Right hindlimb (tissue), 1 donor: ENCODE data around the gene EXOSC10.
"Not testable (repeated sequence)": the region's sequence is repeated elsewhere in the genome, so short reads cannot be mapped to it uniquely, and the experiment has no call there.

Experiments used
- DNase-seq: peaks from one replicate; pipeline ENCODE4 v3.0.0-alpha.2; 2018

Gene EXOSC10

DNA sequence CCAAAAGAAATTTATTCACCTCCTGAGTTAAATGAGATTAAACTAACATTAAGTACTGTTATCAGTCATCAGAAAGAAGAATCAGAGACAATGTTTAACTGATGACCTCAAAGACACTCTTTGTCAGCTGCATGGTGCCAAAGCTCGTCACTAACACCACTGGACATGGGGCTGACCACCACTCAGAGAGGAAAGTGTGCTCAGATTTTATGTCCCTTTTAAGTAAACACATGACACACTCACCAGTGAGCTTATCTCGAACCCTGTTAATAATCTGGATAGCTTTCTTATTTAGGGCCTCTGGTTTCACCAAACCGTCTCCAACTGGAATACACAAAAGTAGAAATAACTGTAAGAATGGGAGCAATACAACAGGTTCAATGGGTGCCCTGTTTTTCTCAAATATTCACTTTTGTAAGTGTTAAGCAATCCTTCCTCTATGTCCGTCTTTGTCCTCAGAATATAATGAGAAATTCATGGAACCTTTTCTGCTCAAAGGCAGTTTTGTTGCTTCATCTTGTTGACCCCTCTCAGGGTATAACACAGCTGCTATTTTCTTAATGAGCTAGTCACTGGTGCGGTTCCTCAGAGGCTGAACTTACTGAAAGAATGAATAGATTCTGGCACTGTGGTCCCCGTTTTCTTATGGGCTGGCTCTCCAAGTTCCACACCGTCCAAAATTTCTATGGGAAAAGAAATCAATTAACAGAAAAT is 9.5 kb upstream of the EXOSC10 start:
- DNase-seq = no peak

DNA sequence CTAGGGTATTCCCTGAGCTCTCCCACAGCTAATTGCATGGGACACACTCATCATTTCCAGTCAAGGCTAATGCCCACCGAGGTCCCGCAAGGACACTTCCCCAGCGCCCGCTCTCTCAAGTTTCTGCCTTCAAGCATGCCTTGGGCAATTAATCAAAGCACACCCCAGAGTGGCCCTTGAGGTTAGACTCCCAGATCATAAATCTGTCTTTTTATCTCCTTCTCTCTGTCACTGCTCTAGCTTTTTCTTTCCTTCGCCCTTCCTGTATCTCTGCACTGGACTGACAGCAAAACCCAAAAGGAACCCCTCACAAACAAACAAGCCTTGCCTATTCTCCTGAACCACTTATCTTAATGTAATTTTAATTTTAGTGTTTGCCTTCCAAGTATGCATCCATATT is 7.9 kb upstream of the EXOSC10 start:
- DNase-seq = no peak

DNA sequence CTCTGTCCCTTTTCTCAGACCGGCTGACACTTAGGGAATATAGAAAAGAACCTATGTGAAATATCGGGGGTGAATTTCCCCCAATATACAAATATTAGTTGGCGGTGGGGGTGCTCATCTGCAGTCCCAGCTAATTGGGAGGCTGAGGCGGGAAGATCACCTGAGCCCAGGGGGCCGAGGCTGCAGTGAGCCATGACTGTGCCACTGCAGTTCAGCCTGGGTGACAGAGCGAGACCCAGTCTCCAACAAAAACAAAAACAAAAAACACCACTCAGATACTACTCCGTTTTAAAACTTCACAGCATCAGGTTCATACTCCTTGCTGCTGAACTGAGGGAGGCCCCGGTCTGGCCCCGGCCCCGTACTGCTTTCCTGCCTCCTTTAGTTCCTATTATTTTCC is 5.9 kb upstream of the EXOSC10 start:
- DNase-seq = no peak

DNA sequence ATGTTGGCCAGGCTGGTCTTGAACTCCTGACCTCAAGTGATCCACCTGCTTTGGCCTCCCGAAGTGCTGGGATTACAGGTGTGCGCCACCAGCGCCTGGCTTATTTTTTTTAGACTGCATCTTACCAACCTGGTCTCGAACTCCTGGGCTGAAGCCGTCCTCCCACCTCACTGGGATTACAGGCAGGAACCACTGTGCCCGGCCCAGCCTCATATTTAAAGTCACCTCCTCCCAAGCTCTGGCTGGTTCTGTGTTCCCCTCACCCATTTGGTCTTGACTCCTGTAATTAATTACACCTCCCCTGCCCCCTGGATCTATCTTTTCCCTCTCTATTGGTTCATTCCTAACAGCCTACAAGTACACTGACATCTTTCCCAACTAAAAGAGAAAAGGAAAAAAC is 1.7 kb upstream of the EXOSC10 start:
- DNase-seq = no peak

DNA sequence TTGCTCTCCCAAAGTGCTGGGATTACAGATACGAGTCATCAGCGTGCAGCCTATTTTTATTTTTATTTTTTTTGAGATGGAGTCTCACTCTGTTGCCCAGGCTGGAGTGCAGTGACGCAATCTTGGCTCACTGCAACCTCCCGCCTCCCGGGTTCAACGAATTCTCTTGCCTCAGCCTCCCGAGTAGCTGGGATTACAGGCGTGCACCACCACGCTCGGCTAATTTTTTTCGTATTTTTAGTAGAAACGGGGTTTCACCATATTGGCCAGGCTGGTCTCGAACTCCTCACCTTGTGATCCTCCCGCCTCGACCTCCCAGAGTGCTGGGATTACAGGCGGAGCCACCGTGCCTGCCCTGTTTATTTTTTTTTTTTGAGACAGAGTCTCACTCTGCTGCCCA is 1.1 kb upstream of the EXOSC10 start:
- not testable (repeated sequence) for DNase-seq

DNA sequence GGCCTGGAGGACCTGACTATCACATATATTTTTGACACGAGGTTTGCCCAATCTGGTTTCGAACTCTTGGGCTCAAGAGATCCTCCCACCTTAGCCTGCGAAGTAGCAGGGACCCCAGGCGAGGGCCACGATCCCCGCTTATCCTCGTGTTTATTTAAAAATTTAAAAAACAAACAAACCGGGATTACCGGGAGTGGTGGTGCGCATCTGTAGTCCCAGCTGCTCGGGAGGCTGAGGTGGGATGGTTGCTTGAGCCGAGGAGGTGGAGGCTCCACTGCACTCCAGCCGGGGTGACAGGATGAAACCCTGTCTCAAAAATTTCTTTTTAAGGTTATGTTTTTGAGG is 452 bp upstream of the EXOSC10 start:
- DNase-seq = no peak

DNA sequence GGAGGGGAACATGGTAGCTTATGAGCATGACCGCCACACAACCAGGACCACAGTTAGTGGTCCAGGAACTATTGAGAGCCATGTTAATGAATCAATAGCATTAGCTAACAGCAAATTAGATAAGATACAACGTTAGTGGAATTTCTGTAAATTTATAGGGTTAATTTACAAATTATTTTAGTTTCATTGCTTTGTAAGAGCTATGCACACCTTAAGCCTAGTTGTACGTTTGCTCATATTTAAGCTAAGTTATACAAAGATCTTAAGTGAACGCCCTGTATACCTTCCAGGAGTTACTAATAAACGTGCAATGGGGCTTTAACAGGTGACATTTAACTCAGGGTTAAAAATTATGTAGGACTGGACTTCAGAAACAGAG is 749 bp downstream of the EXOSC10 start:
- DNase-seq = no peak

DNA sequence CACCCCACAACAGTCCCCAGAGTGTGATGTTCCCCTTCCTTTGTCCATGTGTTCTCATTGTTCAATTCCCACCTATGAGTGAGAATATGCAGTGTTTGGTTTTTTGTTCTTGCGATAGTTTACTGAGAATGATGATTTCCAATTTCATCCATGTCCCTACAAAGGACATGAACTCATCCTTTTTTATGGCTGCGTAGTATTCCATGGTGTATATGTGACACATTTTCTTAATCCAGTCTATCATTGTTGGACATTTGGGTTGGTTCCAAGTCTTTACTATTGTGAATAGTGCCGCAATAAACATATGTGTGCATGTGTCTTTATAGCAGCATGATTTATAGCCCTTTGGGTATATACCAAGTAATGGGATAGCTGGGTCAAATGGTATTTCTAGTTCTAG is 15.9 kb downstream of the EXOSC10 start:
- not testable (repeated sequence) for DNase-seq

DNA sequence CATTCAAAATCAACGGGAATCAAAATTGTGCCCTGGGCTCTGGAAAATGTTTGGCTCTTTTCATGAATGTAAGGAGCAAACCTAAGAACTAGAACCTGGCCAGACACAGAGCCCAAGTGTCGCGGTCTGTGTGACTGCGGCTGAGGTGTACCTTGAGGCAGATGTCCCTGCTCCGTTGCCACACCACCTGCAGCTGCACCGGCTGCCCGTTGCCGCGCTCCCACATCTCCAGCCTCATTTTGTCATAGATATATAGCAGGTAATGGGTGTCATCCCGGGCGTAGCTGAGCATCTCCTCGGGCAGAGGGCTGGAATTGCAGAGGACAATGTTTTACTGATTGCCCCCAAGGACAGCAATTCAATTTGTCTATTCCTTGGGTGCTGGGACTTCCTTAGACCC is 18.7 kb downstream of the EXOSC10 start:
- DNase-seq = no peak

DNA sequence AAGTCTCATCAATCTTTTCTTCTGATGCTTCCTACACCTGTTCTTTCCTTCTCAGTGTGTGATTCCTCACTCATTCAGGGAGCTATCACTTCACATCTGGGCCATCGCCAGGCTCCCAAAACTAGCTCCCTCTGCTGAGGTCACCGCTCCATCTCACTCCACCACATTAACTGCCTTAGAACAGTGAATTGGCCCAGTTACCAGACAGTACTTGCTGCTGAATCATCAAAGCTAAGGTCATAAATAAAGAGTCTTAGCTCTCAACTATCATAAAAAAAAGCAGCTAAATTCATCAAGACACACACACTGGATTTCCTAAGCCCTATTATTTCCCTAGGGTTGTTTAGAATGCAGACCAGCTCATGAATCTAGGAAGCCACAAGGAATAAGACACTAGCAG is 21.0 kb downstream of the EXOSC10 start:
- no peak for DNase-seq

DNA sequence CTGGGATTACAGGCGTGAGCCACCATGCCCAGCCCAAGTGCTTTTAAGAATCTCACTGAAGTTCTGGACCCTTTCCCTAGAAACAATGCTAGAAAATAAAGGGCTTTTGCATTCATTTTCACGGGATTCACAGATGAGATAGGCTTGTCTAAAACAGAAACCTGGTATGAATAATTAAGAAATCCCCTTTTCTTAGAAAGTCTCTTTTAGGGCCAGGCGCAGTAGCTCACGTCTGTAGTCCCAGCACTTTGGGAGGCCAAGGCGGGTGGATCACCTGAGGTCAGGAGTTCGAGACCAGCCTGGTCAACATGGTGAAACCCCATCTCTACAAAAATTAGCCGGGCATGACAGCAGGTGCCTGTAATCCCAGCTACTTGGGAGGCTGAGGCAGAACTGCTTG is 26.3 kb downstream of the EXOSC10 start:
- not testable (repeated sequence) for DNase-seq

DNA sequence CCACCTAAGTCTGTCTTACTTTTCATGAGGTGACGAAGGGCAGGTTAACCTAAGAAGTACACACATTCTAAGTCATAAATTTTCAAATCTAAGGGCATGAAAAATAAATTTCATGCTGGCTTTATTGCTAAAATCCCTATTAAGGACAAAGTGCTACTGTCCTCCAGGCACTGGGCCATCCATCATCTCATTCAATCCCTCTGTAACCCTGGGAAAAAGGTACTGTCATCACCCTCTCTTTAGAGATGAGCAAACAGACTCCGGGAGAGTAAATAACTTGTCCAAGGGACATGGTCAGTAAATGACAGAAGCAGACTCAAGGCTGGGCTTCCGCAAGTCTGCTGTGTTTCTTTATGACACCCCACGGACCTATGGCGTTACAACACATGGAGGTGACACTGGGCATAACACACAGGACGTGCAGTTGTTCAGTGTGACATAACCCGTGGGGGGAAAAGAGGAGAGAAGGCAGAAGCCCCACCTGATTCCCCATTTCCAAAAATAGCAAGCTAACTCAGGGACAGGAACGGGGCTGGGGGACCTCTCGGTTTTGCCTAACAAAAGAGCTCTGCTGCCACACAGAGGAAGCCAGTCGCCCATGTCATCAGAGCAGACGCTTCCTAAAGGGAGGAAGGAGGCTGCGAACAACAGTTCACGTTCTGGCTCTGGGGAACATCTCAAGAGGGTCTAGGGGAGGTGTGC is 27.3 kb downstream of the EXOSC10 start:
- DNase-seq = no peak

DNA sequence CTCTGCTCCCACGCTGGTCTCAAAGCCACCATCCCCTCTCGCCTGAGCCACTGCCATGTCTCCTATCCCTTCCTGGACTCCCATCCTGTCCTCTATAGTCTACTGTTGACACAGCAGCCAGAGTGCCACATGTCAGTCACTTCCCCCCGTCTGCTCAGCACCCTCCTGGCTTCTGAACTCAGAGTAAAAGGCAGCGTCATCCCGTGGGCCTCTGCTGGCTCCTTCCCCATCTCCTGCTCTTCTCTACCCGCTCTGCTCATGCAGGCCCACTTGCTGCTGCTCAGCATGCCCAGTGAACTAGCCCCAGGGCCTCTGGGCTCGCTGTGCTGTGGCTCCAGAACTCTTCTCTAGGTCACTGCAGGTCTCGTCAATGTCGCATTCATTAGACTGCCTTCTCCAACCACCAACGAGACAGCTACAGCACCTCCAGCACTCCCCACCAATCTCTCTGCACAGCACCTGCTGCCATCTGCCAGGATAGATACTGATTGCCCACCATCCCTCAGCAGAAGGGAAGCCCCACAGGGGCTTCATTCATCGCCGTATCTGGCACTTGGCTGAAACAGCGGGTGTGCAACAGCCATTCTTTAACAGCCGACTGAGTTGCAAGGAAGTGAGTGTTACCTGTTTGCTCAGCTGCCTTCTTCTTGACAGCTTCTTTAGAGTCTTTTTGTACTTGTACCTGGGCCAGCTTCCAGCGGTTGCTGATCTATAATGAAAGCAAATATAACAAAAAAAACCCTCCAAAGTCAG is 28.0 kb downstream of the EXOSC10 start:
- DNase-seq = no peak

DNA sequence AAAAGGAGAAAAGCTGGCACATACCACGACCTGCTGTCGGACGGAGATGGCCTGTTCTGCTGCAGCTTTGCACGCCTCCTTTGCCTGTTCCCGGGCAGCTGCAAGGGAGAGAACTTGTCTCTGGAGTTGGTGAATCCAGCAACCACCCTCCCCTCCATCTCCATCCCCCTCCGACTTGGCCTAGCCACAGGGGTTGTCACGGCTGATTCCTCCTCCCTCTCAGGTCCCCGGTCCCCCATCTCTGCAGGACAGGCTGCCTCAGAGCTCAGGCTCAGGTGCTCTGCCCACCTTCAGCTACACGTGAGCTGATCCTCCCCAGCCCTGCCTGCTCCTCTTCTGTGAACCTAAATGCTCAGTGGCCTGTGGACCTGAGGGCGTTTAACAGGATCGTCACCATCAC is 28.8 kb downstream of the EXOSC10 start:
- no peak for DNase-seq

DNA sequence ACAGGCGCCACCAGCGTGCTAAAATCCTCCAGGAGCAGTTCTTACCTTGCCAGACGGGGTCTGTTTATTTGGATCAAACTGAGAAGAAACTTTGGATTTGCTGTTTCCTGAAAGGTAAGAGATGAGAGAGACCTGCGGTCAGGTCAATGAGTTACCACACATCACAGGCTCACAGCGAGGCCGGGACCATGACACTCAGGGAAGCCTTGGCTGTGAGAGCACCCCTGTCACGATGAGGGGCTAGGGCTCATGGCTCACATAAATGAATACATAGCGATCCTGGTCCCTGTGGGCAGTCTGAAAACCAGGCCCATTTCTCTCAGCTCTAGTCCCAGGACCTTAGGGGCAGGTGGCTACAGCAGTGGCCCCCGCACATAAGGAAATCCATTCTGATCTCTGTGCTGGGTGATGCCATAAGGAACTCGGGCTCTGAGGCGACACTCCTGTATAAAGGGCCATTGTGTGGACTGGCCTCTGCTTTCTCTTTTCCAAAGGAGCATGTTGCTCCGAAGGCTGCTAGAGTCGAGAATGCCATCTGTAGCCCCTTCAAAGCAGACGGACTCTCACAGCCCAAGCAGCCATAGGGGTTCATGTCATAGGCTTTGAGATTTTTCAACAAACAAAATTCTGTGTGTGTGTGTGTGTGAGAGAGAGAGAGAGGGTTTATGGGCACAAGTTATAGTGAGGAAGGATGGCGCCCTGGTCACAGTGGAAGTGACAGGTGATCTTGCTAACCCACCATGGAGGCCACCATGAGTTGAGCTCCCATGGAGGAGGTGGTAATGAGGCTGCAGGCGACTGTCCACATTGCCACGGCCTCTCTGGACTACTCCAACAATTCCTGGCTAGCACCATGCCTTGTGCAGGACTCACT is 30.8 kb downstream of the EXOSC10 start:
- DNase-seq = no peak

DNA sequence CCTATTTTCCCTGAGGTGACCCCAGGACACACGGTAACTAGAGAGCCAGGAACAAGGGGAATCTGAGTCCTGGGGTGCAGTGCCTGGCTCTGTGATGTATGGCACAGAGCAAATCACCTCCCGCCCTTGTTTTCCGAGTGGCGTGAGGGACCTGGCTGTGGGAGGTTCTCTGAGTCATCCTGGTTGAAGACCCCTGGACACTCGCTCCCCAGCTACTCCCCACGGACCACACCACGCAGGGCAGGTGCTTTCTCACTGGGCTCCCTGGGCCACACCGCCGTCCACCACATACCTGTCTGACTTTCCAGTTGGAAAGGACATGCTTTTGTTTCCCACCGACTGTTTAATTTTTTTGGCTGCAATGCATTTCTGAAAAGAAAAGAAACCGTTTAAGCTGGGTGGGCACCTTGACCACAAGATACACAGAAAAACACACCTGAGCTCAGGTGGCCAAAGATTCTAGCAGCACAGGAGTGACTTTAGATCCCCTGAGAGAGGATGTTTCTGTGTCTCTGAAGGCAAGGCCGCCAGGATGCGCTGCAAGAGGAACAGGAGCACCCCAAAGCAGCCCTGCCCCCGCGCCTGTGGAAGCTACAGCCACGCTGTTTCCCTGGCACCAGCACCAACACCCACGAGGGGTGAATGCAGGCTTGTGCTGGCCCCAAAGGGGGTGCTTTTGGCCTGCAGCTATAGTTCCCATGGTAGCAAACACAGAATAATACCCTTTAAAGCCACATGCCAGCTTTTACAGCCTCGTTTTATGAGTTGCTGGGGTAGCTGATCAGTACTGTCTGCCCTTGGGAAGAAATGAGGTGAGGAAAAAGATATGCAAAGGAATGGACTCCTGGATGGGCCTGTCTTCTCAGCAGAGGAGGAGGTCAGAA is 31.7 kb downstream of the EXOSC10 start:
- DNase-seq = no peak

DNA sequence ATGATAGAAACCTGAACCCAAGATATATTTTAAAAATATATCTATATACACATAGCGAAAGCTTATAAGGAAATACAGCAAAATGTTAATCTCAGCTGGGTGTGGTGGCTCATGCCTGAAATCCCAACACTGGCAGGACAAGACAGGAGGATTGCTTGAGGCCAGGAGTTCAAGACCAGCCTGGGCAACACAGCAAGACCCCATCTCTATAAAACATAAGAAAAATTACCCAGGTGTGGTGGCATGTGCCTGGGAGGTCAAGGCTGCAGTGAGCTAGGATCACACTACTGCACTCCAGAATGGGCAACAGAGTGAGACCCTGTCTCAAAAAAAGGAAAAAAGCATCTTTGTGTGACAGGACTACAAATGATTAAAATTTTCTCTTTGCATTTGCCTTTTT is 33.9 kb downstream of the EXOSC10 start:
- no peak for DNase-seq

DNA sequence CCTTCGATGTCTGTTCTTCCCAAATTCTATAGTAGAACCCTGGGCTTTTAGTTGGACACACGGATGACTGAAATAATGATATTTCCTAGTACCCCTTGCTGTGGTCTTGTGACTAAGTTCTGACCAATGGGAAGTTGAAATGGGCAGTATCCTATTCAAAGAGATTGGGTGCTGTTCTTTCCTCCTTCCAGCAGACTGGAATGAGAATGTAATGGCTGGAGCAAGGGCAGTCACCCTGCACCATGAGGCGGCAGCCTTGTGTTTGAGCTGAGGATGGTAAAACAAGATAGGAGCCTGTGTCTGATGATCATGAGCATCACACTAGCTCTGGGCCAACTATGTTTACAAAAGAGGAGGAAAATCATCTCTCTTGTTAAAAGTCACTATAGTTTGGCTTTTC is 34.7 kb downstream of the EXOSC10 start:
- DNase-seq = no peak

DNA sequence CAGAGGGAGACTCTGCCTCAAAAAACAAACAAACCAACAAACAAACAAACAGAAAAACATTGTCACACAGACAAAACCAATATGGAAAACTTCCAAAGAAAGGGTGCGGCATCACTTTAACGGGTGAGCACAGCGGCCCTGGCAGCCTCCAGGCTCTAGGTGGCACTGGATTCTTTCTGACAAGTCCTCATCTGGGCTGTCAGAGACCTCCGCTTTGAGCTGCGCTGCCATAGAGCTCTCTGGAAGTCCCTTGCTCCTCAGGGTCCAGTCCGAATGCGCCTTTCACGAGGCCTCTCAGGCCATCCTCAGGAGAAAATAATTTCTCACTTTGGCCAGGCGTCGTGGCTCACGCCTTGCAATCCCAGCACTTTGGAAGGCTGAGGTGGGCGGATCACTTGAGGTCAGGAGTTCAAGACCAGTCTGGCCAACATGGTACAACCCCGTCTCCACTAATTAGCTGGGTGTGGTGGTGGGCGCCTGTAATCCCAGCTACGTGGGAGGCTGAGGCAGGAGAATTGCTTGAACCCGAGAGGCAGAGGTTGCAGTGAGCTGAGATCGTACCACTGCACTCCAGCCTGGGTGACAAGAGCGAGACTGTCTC is 35.6 kb downstream of the EXOSC10 start:
- not testable (repeated sequence) for DNase-seq

DNA sequence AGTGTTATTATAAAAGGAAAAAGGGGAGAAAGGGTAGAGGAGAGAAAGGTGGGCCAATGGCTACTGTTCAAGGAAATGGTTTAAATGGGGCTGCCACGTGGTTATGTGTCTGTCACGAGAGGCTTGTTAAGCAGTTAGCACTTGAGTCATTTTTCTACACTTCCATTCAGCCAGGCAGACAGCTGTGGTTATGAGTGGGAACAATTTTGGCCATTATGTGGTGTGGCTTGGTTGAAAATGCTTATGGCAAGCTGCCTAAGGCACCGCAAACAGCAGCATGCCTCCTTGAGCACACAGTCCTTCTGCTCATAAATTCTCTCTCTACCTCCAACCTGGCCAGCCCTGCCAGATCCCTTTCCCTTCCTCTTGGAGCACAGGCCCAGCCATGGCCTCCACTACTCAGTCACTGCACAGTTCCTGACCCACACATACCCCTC is 36.7 kb downstream of the EXOSC10 start:
- DNase-seq = no peak

DNA sequence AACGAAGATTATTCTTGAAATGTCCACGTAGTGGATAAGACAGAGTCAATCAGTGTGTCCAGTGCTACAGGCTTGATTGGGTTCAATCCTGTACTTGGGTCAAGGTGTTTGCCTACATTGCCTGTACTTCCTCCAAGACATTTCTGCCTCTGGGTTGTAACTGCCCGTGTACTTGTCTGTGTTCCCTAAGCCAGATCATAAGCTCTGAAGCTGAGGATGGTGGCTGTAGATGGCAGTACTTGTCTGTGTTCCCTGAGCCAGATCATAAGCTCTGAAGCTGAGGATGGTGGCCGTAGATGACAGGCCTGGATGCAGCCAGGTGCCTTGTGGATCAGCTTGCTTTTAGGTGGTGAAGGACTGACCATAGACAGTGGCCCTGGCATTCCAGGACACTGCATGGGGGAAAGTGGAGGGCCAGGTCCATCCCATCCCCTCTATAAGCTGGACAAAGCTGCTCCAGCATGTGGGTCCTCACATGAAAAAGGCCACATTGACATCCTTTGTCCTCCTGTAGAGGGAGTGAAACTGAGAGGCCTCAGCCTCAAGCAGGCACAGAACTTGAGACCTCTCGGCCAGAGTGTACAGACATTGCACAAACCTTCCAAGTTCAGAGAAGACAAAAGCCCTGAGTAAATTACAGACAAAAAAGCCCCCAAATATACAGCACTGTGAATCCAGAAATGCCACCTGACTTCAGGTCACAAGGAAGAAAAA is 37.9 kb downstream of the EXOSC10 start:
- no peak for DNase-seq
